ENCODE data around the gene NINJ2.

Gene NINJ2

GRCh38 chr12:563787-564298 is 99.4 kb downstream of the NINJ2 start:
- H3K4me1 ChIP-seq = peaks cover 67 to 76% (median 72%) of the 10 kb centered on the region in 10 experiments

DNA sequence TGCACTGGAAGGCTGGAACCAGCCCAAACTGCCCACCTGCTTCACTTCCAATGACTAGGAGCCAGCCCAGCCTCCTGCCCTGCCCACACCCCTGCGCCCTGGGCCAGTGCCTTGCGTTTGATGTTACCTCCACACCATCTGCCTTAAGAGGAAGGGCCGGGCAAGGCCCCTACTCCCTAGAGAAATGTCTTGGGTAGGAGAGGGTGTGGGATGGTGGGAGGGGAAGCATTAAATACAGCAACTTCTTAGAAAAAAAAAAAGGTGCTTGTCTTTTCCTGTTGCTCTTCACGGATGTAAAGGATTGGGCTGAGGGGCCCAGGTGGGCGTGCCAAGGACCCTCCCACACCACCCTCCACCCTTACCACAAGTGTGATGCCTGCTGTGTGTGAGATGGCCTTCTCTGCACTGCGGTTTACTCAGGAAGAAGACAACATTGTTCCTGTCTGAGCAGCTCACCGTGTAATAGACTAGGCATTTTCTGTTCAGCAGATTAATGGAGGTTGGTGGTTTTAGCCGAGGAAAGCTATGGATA is 99.9 kb downstream of the NINJ2 start:
- Histone ChIP-seq H3K4me3 (peak overlapping the region in 9 of 10 experiments; percentile 5 to 51 (median 39); a peak in 13 of 20 replicates), H3K4me1 (peaks cover 69 to 79% (median 76%) of the 10 kb centered on the region in 10 experiments), H3K9me3 (replicated peaks in 1 of 11) (no peaks in the 10 kb centered on the region), H3K9ac (peak overlapping the region in 10 of 11 experiments; percentile 15 to 76 (median 48); a peak in 14 of 22 replicates), H3K27ac (peak overlapping the region; percentile 2 to 86 (median 39); a peak in 17 of 22 replicates), H3K4me2 (peak overlapping the region; percentile 86 to 99 (median 97)), H4K20me1 (peaks cover 0 to 26% (median 6%) of the 10 kb centered on the region in 11 experiments; a peak in 9 of 22 replicates), H3K27me3 (0 out of 22 replicates have a peak, but pooled peaks cover 0 to 4% (median 0%) of the 10 kb centered on the region in 11 experiments), H3K36me3 (peaks cover 0 to 14% (median 0%) of the 10 kb centered on the region in 11 experiments; a peak in 2 of 22 replicates)
- TF ChIP-seq Cebpa-rat (IDR thresholded peaks at IDR 0.05) = no peak

More at GRCh38 chr12:563787-564298, 99.4 kb downstream of the NINJ2 start:
- peak overlapping the region in 8 of 10 experiments; percentile 5 to 51 (median 36); a peak in 11 of 20 replicates for H3K4me3 ChIP-seq
- H3K27me3 ChIP-seq = 0 out of 22 replicates have a peak, but pooled peaks cover 0 to 4% (median 0%) of the 10 kb centered on the region in 11 experiments
- peaks cover 0 to 26% (median 6%) of the 10 kb centered on the region in 11 experiments; a peak in 9 of 22 replicates for H4K20me1 ChIP-seq
- no peaks in the 10 kb centered on the region for H3K9me3 ChIP-seq (replicated peaks in 1 of 11)
- peak overlapping the region; percentile 86 to 99 (median 97) for H3K4me2 ChIP-seq
- TF ChIP-seq Cebpa-rat (IDR thresholded peaks at IDR 0.05) = no peak
- H3K27ac ChIP-seq = peak overlapping the region in 9 of 11 experiments; percentile 2 to 86 (median 39); a peak in 13 of 22 replicates
- peak overlapping the region in 9 of 11 experiments; percentile 19 to 76 (median 48); a peak in 13 of 22 replicates for H3K9ac ChIP-seq
- peaks cover 0 to 10% (median 0%) of the 10 kb centered on the region in 11 experiments; a peak in 2 of 22 replicates for H3K36me3 ChIP-seq

DNA sequence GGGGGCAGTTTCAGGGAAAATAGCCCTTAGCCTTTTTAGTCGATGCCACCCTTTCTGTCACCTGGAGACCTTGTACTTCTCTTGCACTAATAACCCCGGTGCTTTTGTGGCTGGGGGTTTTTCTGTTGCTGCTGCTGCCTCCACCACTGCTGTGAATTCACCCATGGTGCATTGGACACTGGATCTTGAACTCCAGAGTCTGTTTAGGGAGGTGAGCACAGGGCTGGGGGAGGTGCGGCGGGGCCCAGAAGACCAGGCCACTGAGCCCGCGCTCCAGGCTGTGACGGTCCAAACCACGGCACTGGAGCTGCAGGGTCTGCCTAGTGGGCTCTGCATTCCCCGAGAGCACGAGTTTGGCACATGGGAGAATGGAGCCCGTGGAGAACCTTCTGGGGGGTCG is 100.6 kb downstream of the NINJ2 start:
- Histone ChIP-seq H3K9me3 (replicated peaks in 1 of 11) (no peaks in the 10 kb centered on the region), H3K27ac (peak overlapping the region in 9 of 11 experiments; percentile 14 to 86 (median 47); a peak in 13 of 22 replicates), H3K36me3 (peaks cover 0 to 21% (median 0%) of the 10 kb centered on the region in 11 experiments; a peak in 5 of 22 replicates), H3K9ac (peak overlapping the region in 9 of 11 experiments; percentile 9 to 76 (median 58); a peak in 15 of 22 replicates), H4K20me1 (peaks cover 0 to 29% (median 6%) of the 10 kb centered on the region in 11 experiments; a peak in 9 of 22 replicates), H3K27me3 (0 out of 22 replicates have a peak, but pooled peaks cover 0 to 4% (median 0%) of the 10 kb centered on the region in 11 experiments), H3K4me2 (peak overlapping the region; percentile 86 to 99 (median 97)), H3K4me3 (peak overlapping the region in 5 of 10 experiments; percentile 39 to 51 (median 49); a peak in 12 of 20 replicates), H3K4me1 (peaks cover 70 to 86% (median 81%) of the 10 kb centered on the region in 10 experiments)
- TF ChIP-seq Cebpa-rat (IDR thresholded peaks at IDR 0.05) = no peak

GRCh38 chr12:561908-562593 is 101.2 kb downstream of the NINJ2 start:
- Histone ChIP-seq H3K9ac (peak overlapping the region; percentile 9 to 76 (median 58); a peak in 19 of 22 replicates), H3K27ac (peak overlapping the region; percentile 24 to 86 (median 47); a peak in 18 of 22 replicates), H3K36me3 (peaks cover 0 to 25% (median 0%) of the 10 kb centered on the region in 11 experiments; a peak in 7 of 22 replicates), H3K4me3 (peak overlapping the region; percentile 20 to 51 (median 40); a peak in 17 of 20 replicates), H3K4me2 (peak overlapping the region; percentile 86 to 99 (median 97)), H3K27me3 (0 out of 22 replicates have a peak, but pooled peaks cover 0 to 4% (median 0%) of the 10 kb centered on the region in 11 experiments), H3K4me1 (peaks cover 70 to 87% (median 81%) of the 10 kb centered on the region in 10 experiments), H3K9me3 (replicated peaks in 1 of 11) (no peaks in the 10 kb centered on the region), H4K20me1 (peaks cover 0 to 35% (median 11%) of the 10 kb centered on the region in 11 experiments; a peak in 10 of 22 replicates)
- TF ChIP-seq Cebpa-rat (IDR thresholded peaks at IDR 0.05) = peak in 1 of 11 experiments; percentile 38; a peak in 1 of 22 replicates

GRCh38 chr12:561391-561705 is 101.9 kb downstream of the NINJ2 start:
- Histone ChIP-seq H3K9ac (peak overlapping the region; percentile 9 to 76 (median 58); a peak in 18 of 22 replicates), H3K4me3 (peak overlapping the region; percentile 20 to 51 (median 40); a peak in 17 of 20 replicates), H3K27me3 (0 out of 22 replicates have a peak, but pooled peaks cover 0 to 4% (median 0%) of the 10 kb centered on the region in 11 experiments), H3K4me1 (peaks cover 70 to 90% (median 81%) of the 10 kb centered on the region in 10 experiments), H3K9me3 (replicated peaks in 1 of 11) (no peaks in the 10 kb centered on the region), H3K36me3 (peaks cover 0 to 32% (median 0%) of the 10 kb centered on the region in 11 experiments; a peak in 8 of 22 replicates), H3K27ac (peak overlapping the region; percentile 24 to 86 (median 47); a peak in 17 of 22 replicates), H3K4me2 (peak overlapping the region; percentile 86 to 99 (median 97)), H4K20me1 (peaks cover 0 to 37% (median 12%) of the 10 kb centered on the region in 11 experiments; a peak in 10 of 22 replicates)
- no peak for TF ChIP-seq Cebpa-rat (IDR thresholded peaks at IDR 0.05)

- peaks cover 70 to 92% (median 80%) of the 10 kb centered on the region in 10 experiments for H3K4me1 ChIP-seq
- no peak for TF ChIP-seq Cebpa-rat (IDR thresholded peaks at IDR 0.05)
- peak overlapping the region in 8 of 10 experiments; percentile 20 to 51 (median 42); a peak in 12 of 20 replicates for H3K4me3 ChIP-seq
- no peaks in the 10 kb centered on the region for H3K9me3 ChIP-seq (replicated peaks in 1 of 11)
- peaks cover 0 to 35% (median 0%) of the 10 kb centered on the region in 11 experiments; a peak in 8 of 22 replicates for H3K36me3 ChIP-seq
- H3K27me3 ChIP-seq = 0 out of 22 replicates have a peak, but pooled peaks cover 0 to 4% (median 0%) of the 10 kb centered on the region in 11 experiments
- H3K4me2 ChIP-seq = peak overlapping the region; percentile 86 to 99 (median 97)
- H3K27ac ChIP-seq = peak overlapping the region in 9 of 11 experiments; percentile 34 to 86 (median 47); a peak in 15 of 22 replicates
- peak overlapping the region in 9 of 11 experiments; percentile 9 to 76 (median 60); a peak in 12 of 22 replicates for H3K9ac ChIP-seq
- H4K20me1 ChIP-seq = peaks cover 0 to 37% (median 12%) of the 10 kb centered on the region in 11 experiments; a peak in 10 of 22 replicates
Measured at GRCh38 chr12:560691-561390, 102.4 kb downstream of the NINJ2 start.

- Histone ChIP-seq H4K20me1 (peaks cover 0 to 37% (median 12%) of the 10 kb centered on the region in 11 experiments; a peak in 10 of 22 replicates), H3K36me3 (peaks cover 0 to 30% (median 0%) of the 10 kb centered on the region in 11 experiments; a peak in 8 of 22 replicates), H3K9ac (no peak overlapping the region), H3K27ac (no peak overlapping the region), H3K4me1 (peaks cover 72 to 89% (median 76%) of the 10 kb centered on the region in 10 experiments), H3K27me3 (0 out of 22 replicates have a peak, but pooled peaks cover 0 to 4% (median 0%) of the 10 kb centered on the region in 11 experiments), H3K4me3 (no peak overlapping the region), H3K9me3 (replicated peaks in 1 of 11) (no peaks in the 10 kb centered on the region), H3K4me2 (peak overlapping the region; percentile 86 to 99 (median 97))
- TF ChIP-seq Cebpa-rat (IDR thresholded peaks at IDR 0.05) = no peak
Measured at GRCh38 chr12:559906-560455, 103.3 kb downstream of the NINJ2 start.

All from BLaER1 treated with 17β-estradiol and CSF1 and Interleukin-3, amounts not matched to agents 10 nM and 100 nM (cell line).